Liver (tissue), 9 donors: ENCODE measurements around the gene NOL4L. TPM values are rescaled to one million over a fixed set of nuclear protein-coding genes. Genes with fewer than 3 reads are reported as not detected.

ENCODE experiments used
- DNase-seq: peaks from one replicate; pipeline ENCODE4 v3.0.0-alpha.2; 2017; ENCODE audit warnings: low spot score
- H3K27ac ChIP-seq, 2 donors: one replicate each; pipeline ENCODE4 v1.7.0; 2013; ENCODE audit warnings: inconsistent platforms in 2 of 2, low read length in 2 of 2, control low read depth in 1 of 2, low read depth in 1 of 2, mild to moderate bottlenecking in 1 of 2
- H3K27me3 ChIP-seq, 4 donors: one replicate each; pipeline versions ENCODE4 v1.6.1 to v1.7.0; 2013; ENCODE audit warnings: low read length in 3 of 4, inconsistent platforms in 1 of 4, mild to moderate bottlenecking in 1 of 4, moderate library complexity in 1 of 4; ENCODE audit not compliant: control insufficient read depth in 4 of 4, insufficient read depth in 4 of 4
- H3K36me3 ChIP-seq, 4 donors: one replicate each; pipeline versions ENCODE4 v1.6.1 to v1.7.0; 2013; ENCODE audit warnings: low read length in 3 of 4, mild to moderate bottlenecking in 3 of 4, low read depth in 1 of 4, moderate library complexity in 1 of 4; ENCODE audit not compliant: control insufficient read depth in 4 of 4, insufficient read depth in 3 of 4
- H3K4me1 ChIP-seq, 4 donors: one replicate each; pipeline versions ENCODE4 v1.6.1 to v1.7.0; 2013; ENCODE audit warnings: low read length in 3 of 4, mild to moderate bottlenecking in 3 of 4, moderate library complexity in 1 of 4; ENCODE audit not compliant: control insufficient read depth in 4 of 4, insufficient read depth in 4 of 4
- H3K4me3 ChIP-seq, 3 donors: one replicate each; pipeline versions ENCODE4 v1.6.1 to v1.7.0; 2013; ENCODE audit warnings: low read length in 3 of 3, control low read depth in 1 of 3, low read depth in 1 of 3, mild to moderate bottlenecking in 1 of 3
- H3K9ac ChIP-seq, 2 donors: one replicate each; pipeline ENCODE4 v1.7.0; 2013; ENCODE audit warnings: low read length in 2 of 2, mild to moderate bottlenecking in 2 of 2, moderate library complexity in 2 of 2, control low read depth in 1 of 2, low read depth in 1 of 2
- H3K9me3 ChIP-seq, 4 donors: one replicate each; pipeline versions ENCODE4 v1.6.1 to v1.7.0; 2013; ENCODE audit warnings: low read length in 3 of 4; ENCODE audit not compliant: control insufficient read depth in 4 of 4
- FOXA1 ChIP-seq: IDR thresholded peaks from 2 replicates; pipeline ENCODE4 v1.6.1; 2016; ENCODE audit warnings: antibody characterized with exemption
- FOXA2 ChIP-seq: IDR thresholded peaks from 2 replicates; pipeline ENCODE4 v1.6.1; 2016; ENCODE audit warnings: antibody characterized with exemption
- GABPA ChIP-seq, 2 donors: IDR thresholded peaks in 1 of 2; conservative IDR thresholded peaks in 1 of 2; 2 replicates each; pipeline ENCODE4 v1.6.1; 2016; ENCODE audit warnings: antibody characterized with exemption in 2 of 2, mild to moderate bottlenecking in 1 of 2, moderate library complexity in 1 of 2
- HNF4A ChIP-seq, 2 donors: conservative IDR thresholded peaks; 2 replicates each; pipeline ENCODE4 v1.6.1; 2016; ENCODE audit warnings: antibody characterized with exemption in 2 of 2, mild to moderate bottlenecking in 2 of 2
- HNF4G ChIP-seq: IDR thresholded peaks from 2 replicates; pipeline ENCODE4 v1.6.1; 2016; ENCODE audit warnings: antibody characterized with exemption
- JUND ChIP-seq, 2 donors: IDR thresholded peaks; 2 replicates each; pipeline ENCODE4 v1.6.1; 2016; ENCODE audit warnings: antibody characterized with exemption in 2 of 2
- NR2F2 ChIP-seq: IDR thresholded peaks from 2 replicates; pipeline ENCODE4 v1.6.1; 2016; ENCODE audit warnings: antibody characterized with exemption
- RXRA ChIP-seq, 2 donors: IDR thresholded peaks; 2 replicates each; pipeline ENCODE4 v1.6.1; 2017 to 2018; ENCODE audit warnings: antibody characterized with exemption in 2 of 2, mild to moderate bottlenecking in 1 of 2
- TAF1 ChIP-seq: conservative IDR thresholded peaks from 2 replicates; pipeline ENCODE4 v1.6.1; 2016; ENCODE audit warnings: antibody characterized with exemption, mild to moderate bottlenecking
- YY1 ChIP-seq: IDR thresholded peaks from 2 replicates; pipeline ENCODE4 v1.6.1; 2016; ENCODE audit warnings: antibody characterized with exemption, mild to moderate bottlenecking
- WGBS: extraction: QIAGEN DNeasy Blood & Tissue Kit; methylation state at CpG from one replicate; pipeline ENCODE4 v1.1.7; 2013; 5-methylcytosine and 5-hydroxymethylcytosine counted together
- polyA plus RNA-seq, 2 donors: library from polyadenylated mRNA; stranded (reverse) in 1 of 2; unstranded in 1 of 2; fragments of 200-250 nt in 1 of 2; fragments of >200 nt in 1 of 2; fragmentation: Nextera tagmentation in 1 of 2; extraction: Ambion mirVana in 1 of 2; gene quantifications; one replicate each; pipeline versions ENCODE4 v1.2.1 to v1.2.3, GENCODE V29; 2013 to 2015
- total RNA-seq, 2 donors: library from RNA; depleted of rRNA; stranded (reverse); fragments of >200 nt; gene quantifications; one replicate each; pipeline ENCODE4 v1.2.3, GENCODE V29; 2014
- TF ChIP-seq, protein P1 (sequence below): IDR thresholded peaks from 2 replicates; pipeline ENCODE4 v1.6.1; 2016; ENCODE audit warnings: antibody characterized with exemption
- TF ChIP-seq, protein P2 (sequence below): IDR thresholded peaks from 2 replicates; pipeline ENCODE4 v1.6.1; 2016; ENCODE audit warnings: antibody characterized with exemption
- TF ChIP-seq, protein P3 (sequence below): fragments of 150-350 bp; IDR thresholded peaks from 2 replicates; pipeline ENCODE4 v1.5.1; 2017; ENCODE audit warnings: improper control_type of control experiment, low read depth, low read length; ENCODE audit not compliant: missing input control
- TF ChIP-seq, protein P4 (sequence below): IDR thresholded peaks from 2 replicates; pipeline ENCODE4 v1.6.1; 2016; ENCODE audit warnings: antibody characterized with exemption
- TF ChIP-seq, protein P5 (sequence below): IDR thresholded peaks from 2 replicates; pipeline ENCODE4 v1.6.1; 2016; ENCODE audit warnings: antibody characterized with exemption, mild to moderate bottlenecking
- donor health status: healthy.
- donor health status: healthy.
- donor health status: healthy.
- donor health status: healthy.
- donor health status: healthy.

The NOL4L gene
- total and polyA plus RNA-seq, 4 donors: 2.2 to 6.8 (median 4.3) TPM

DNA sequence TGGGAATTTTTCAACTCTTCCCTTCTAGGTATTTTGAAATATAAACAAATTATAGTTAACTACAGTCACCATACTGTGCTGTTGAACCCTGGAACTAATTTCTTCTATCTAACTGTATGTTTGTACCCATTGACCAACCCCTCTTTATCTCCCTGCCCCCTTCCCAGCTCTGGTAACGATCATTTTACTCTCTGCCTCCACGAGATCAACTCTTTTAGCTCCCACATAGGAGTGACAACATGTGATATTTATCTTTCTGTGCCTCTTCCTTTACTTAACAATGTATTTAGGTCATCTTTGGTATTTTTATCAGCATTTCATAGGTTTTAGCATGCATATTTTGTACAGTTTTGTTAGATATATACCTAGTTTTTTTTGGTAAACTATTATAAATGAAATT, 181.1 kb downstream of the NOL4L start:
- no peaks in the 10 kb centered on the region for H3K27me3 ChIP-seq
- no peak overlapping the region for H3K27ac ChIP-seq
- no peak for TF ChIP-seq FOXA1
- no peak for TF ChIP-seq RXRA (IDR thresholded peaks at IDR 0.05)
- TF ChIP-seq HNF4G: no peak
- no peak for TF ChIP-seq TAF1
- H3K9me3 ChIP-seq: no peaks in the 10 kb centered on the region
- peaks cover 0 to 2% (median 0%) of the 10 kb centered on the region in 4 donors for H3K4me1 ChIP-seq
- H3K4me3 ChIP-seq: no peak overlapping the region
- no peak overlapping the region for H3K9ac ChIP-seq
- WGBS: 86% methylated on average over 2 of the region's 2 CpGs
- H3K36me3 ChIP-seq: peaks cover 3 to 7% (median 5%) of the 10 kb centered on the region in 4 donors
- DNase-seq: no peak

GRCh38 chr20:32400476-32400875, 184.7 kb downstream of the NOL4L start:
- H3K9ac ChIP-seq: no peak overlapping the region
- H3K27me3 ChIP-seq: no peaks in the 10 kb centered on the region
- no peaks in the 10 kb centered on the region for H3K9me3 ChIP-seq
- 100% methylated on average over 1 of the region's 1 CpG for whole genome bisulfite sequencing
- peaks cover 0 to 4% (median 3%) of the 10 kb centered on the region in 4 donors for H3K36me3 ChIP-seq
- no peak overlapping the region for H3K27ac ChIP-seq
- TF ChIP-seq YY1 (no peak), RXRA (IDR thresholded peaks at IDR 0.05) (no peak), FOXA2 (no peak), NR2F2 (no peak), JUND (IDR thresholded peaks at IDR 0.05) (no peak), HNF4G (no peak), FOXA1 (no peak), GABPA (IDR thresholded peaks at IDR 0.05 in 1 of 2, conservative IDR thresholded peaks at IDR 0.05 in 1 of 2) (no peak)
- TF ChIP-seq, protein P1, sequence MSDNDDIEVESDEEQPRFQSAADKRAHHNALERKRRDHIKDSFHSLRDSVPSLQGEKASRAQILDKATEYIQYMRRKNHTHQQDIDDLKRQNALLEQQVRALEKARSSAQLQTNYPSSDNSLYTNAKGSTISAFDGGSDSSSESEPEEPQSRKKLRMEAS: no peak
- TF ChIP-seq, protein P2, sequence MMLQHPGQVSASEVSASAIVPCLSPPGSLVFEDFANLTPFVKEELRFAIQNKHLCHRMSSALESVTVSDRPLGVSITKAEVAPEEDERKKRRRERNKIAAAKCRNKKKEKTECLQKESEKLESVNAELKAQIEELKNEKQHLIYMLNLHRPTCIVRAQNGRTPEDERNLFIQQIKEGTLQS: no peak
- H3K4me3 ChIP-seq: no peak overlapping the region
- H3K4me1 ChIP-seq: peaks cover 0 to 4% (median 0%) of the 10 kb centered on the region in 4 donors
- no peak for DNase-seq

DNA sequence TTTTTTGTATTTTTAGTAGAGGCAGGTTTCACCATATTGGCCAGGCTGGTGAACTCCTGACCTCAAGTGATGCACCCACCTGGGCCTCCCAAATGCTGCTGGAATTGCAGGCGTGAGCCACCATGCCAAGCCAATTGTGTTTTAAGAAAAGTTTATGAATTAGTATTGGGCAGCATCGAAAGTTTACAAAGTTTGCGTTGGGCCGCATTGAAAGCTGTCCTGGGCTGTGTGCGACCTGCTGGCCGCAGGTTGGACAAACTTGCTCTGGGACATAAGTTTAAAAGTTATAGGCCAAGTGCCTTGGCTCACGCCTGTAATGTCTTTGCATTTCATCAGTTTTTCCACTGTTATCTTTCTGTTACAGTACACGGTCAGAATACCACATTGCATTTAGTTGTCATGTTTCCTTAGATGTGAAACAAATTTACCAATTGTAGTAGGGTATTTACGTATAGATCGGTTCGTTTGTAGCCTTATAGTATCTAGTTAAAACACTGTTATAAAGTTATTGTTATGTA, 187.5 kb downstream of the NOL4L start:
- peaks cover 0 to 6% (median 3%) of the 10 kb centered on the region in 4 donors for H3K36me3 ChIP-seq
- no peak overlapping the region for H3K27ac ChIP-seq
- H3K9me3 ChIP-seq: no peaks in the 10 kb centered on the region
- TF ChIP-seq FOXA2 (no peak), TAF1 (no peak), HNF4G (no peak), HNF4A (conservative IDR thresholded peaks at IDR 0.05) (no peak), NR2F2 (no peak), GABPA (IDR thresholded peaks at IDR 0.05 in 1 of 2, conservative IDR thresholded peaks at IDR 0.05 in 1 of 2) (no peak)
- TF ChIP-seq, protein P3, sequence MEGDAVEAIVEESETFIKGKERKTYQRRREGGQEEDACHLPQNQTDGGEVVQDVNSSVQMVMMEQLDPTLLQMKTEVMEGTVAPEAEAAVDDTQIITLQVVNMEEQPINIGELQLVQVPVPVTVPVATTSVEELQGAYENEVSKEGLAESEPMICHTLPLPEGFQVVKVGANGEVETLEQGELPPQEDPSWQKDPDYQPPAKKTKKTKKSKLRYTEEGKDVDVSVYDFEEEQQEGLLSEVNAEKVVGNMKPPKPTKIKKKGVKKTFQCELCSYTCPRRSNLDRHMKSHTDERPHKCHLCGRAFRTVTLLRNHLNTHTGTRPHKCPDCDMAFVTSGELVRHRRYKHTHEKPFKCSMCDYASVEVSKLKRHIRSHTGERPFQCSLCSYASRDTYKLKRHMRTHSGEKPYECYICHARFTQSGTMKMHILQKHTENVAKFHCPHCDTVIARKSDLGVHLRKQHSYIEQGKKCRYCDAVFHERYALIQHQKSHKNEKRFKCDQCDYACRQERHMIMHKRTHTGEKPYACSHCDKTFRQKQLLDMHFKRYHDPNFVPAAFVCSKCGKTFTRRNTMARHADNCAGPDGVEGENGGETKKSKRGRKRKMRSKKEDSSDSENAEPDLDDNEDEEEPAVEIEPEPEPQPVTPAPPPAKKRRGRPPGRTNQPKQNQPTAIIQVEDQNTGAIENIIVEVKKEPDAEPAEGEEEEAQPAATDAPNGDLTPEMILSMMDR: no peak
- TF ChIP-seq, protein P4, sequence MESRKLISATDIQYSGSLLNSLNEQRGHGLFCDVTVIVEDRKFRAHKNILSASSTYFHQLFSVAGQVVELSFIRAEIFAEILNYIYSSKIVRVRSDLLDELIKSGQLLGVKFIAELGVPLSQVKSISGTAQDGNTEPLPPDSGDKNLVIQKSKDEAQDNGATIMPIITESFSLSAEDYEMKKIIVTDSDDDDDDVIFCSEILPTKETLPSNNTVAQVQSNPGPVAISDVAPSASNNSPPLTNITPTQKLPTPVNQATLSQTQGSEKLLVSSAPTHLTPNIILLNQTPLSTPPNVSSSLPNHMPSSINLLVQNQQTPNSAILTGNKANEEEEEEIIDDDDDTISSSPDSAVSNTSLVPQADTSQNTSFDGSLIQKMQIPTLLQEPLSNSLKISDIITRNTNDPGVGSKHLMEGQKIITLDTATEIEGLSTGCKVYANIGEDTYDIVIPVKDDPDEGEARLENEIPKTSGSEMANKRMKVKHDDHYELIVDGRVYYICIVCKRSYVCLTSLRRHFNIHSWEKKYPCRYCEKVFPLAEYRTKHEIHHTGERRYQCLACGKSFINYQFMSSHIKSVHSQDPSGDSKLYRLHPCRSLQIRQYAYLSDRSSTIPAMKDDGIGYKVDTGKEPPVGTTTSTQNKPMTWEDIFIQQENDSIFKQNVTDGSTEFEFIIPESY: no peak
- TF ChIP-seq, protein P1: no peak
- TF ChIP-seq, protein P5, sequence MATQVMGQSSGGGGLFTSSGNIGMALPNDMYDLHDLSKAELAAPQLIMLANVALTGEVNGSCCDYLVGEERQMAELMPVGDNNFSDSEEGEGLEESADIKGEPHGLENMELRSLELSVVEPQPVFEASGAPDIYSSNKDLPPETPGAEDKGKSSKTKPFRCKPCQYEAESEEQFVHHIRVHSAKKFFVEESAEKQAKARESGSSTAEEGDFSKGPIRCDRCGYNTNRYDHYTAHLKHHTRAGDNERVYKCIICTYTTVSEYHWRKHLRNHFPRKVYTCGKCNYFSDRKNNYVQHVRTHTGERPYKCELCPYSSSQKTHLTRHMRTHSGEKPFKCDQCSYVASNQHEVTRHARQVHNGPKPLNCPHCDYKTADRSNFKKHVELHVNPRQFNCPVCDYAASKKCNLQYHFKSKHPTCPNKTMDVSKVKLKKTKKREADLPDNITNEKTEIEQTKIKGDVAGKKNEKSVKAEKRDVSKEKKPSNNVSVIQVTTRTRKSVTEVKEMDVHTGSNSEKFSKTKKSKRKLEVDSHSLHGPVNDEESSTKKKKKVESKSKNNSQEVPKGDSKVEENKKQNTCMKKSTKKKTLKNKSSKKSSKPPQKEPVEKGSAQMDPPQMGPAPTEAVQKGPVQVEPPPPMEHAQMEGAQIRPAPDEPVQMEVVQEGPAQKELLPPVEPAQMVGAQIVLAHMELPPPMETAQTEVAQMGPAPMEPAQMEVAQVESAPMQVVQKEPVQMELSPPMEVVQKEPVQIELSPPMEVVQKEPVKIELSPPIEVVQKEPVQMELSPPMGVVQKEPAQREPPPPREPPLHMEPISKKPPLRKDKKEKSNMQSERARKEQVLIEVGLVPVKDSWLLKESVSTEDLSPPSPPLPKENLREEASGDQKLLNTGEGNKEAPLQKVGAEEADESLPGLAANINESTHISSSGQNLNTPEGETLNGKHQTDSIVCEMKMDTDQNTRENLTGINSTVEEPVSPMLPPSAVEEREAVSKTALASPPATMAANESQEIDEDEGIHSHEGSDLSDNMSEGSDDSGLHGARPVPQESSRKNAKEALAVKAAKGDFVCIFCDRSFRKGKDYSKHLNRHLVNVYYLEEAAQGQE: no peak
- H3K9ac ChIP-seq: no peak overlapping the region
- H3K4me1 ChIP-seq: peaks cover 0 to 4% (median 0%) of the 10 kb centered on the region in 4 donors
- DNase-seq: no peak
- no peaks in the 10 kb centered on the region for H3K27me3 ChIP-seq
- WGBS: 95% methylated on average over 11 of the region's 11 CpGs
- H3K4me3 ChIP-seq: no peak overlapping the region
